NCI-H1417 treated with DMSO at 0.1 percent for 48 hours (cell line): ENCODE data around the gene ICE1.
"Not testable (repeated sequence)": the region's sequence is repeated elsewhere in the genome, so short reads cannot be mapped to it uniquely, and the experiment has no call there.

Experiments
- DNase-seq: peaks from one replicate; lab custom pipeline; 2025; lab: John Stamatoyannopoulos, UW

ICE1 gene

GRCh38 chr5:5437227-5438172 lies 15.0 kb downstream of the ICE1 start:
- DNase-seq = no peak

GRCh38 chr5:5451863-5452262 lies 29.4 kb downstream of the ICE1 start:
- DNase-seq = no peak

- DNase-seq = no peak
Measured at GRCh38 chr5:5453131-5453530, 30.7 kb downstream of the ICE1 start.

DNA sequence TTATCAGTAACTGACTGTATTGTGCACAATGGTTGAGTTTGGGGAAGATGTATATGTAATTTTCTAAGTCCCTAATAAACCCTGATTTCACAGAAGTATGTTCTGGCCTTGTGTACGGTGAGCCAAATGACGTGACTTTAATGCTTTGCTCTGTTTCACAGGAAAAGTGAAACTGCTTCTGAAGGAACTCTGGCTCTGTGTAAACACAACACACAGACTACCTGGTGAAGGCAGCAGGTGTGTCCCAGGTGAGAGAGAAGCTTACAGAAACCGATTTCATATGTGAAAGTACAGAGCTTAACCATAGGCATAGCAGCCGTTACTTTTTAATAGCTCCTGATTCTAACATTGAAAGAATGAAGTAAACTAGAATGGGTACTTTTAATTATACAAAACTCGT lies 31.9 kb downstream of the ICE1 start:
- DNase-seq = no peak

DNA sequence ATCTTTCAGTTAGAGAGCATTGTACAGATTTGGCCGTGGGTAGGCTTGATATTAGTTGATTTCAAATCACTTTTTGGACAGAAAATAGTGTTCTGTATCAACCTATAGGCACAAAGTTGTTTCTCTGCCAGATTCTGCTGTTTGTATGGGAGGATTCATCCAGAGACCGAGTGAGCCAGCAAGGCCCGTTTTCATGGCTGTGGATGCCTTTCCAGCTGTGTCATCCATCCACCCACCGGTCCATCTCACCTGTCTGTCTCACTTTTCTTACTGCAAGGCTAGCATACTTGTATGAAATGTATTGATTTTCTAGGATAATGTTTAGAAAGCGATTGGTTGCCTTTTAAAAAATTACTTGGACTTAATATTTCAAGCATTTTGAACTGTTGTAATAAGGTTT lies 34.4 kb downstream of the ICE1 start:
- DNase-seq = no peak

DNA sequence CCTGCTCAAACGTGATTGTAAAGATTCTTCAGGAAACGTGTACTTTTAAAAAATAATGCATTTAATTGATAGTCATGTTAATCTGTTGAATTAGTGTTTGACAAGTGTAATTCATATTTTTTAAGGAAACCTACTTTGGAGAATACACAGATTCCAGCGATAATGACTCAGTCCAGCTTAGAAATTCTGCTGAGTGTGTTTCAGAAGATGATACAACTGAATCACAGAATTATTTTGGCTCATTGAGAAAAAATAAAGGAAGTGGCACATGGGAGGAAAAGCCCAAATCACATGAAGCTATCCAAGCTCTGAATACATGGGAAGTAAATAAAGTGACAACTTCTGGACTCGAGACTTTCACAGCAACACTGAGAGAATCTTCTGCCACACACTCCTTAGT lies 37.8 kb downstream of the ICE1 start:
- DNase-seq = no peak

GRCh38 chr5:5461012-5461411 lies 38.5 kb downstream of the ICE1 start:
- DNase-seq = no peak

- DNase-seq = no peak
Measured at GRCh38 chr5:5464036-5464715, 41.7 kb downstream of the ICE1 start.

- DNase-seq = no peak
Measured at GRCh38 chr5:5466227-5466626, 43.8 kb downstream of the ICE1 start.

- DNase-seq = no peak
Measured at GRCh38 chr5:5467737-5468136, 45.3 kb downstream of the ICE1 start.

DNA sequence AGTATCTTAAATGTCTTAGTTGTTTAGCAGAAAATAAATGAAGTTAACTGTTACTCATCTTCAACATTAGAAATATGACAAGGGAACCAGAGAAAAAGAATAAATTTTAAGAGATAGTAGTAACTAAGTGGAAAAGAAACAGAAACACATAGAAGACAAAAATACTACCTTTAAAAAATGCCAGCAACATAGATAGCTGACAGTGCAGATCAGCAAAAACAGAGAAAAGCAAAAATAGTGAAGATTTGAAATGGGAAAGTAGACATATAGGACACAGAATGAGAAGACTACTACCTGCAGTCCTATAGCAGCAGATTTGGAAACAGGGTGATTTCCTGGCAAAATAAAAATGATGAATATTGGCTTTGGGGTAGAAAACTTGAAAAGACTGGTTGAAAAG lies 48.5 kb downstream of the ICE1 start:
- DNase-seq = no peak

DNA sequence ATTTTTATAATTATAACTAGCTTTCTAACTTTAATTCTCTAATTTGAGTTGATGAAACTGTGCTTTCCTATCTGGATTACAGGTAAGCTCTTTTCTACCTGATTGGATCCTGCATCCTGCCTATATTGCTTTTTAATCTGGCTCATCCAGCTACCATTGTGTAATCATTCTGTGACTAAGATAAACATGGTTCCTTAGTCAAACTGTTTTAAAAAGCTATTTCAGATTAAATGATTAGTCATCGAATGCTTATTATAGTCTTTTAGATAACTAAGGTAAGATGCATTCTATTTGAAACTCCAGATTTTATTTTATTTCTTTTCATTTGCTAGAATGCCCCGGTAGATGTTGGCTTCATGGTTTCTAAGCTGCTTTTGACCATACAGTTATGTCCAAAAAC lies 50.7 kb downstream of the ICE1 start:
- no peak for DNase-seq

GRCh38 chr5:5474961-5475360 lies 52.5 kb downstream of the ICE1 start:
- no peak for DNase-seq

- no peak for DNase-seq
Measured at GRCh38 chr5:5475975-5476374, 53.5 kb downstream of the ICE1 start.

- not testable (repeated sequence) for DNase-seq
Measured at GRCh38 chr5:5479578-5479977, 57.1 kb downstream of the ICE1 start.

DNA sequence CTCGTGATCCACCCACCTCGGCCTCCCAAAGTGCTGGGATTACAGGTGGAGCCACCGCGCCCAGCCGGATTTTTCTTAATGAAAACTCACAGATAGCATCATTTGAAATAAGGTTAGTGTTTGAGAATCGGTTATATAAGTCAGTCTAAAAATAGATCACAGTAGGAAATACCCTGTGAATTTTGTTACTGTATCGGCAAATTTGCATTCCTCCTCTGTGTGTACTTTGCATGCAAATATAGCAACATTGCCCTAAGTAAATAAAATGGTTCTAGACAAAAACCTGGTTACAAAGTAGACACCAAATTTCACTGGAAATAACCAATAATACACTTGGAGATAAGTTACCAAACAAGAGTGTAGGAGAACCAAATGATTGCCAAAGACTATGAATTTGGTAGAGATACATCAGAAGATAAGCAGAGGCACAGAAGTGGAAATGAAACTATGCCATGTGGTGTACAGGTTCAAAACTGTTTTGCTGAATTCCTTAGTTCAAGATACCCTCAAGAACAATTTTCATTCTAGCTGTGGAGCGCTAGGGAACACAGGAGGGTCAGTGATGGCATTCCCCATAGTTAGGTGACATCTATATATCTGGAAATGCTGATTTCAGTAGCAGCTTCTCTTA lies 58.1 kb downstream of the ICE1 start:
- DNase-seq = no peak

- no peak for DNase-seq
Measured at GRCh38 chr5:5481206-5481605, 58.7 kb downstream of the ICE1 start.

GRCh38 chr5:5481633-5482032 lies 59.2 kb downstream of the ICE1 start:
- DNase-seq = no peak

DNA sequence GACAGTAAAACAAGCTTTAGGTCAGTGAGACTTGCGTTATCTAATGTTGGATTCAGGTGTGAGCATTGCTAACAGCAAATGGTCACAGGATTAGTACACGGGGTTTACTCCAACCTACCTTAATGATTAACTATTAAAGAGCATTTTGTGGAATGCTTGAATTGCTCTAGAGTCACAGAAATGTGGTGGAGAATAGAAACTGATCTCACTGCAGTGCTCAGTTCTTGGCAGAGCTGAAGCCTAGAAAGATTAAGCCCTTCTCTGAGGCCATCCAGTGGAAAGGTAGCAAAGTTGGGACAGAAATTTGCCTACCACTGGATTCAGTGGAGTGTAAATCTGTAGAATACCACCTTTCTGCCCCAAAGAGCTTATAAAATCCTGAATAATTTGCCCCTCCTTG lies 60.9 kb downstream of the ICE1 start:
- no peak for DNase-seq

DNA sequence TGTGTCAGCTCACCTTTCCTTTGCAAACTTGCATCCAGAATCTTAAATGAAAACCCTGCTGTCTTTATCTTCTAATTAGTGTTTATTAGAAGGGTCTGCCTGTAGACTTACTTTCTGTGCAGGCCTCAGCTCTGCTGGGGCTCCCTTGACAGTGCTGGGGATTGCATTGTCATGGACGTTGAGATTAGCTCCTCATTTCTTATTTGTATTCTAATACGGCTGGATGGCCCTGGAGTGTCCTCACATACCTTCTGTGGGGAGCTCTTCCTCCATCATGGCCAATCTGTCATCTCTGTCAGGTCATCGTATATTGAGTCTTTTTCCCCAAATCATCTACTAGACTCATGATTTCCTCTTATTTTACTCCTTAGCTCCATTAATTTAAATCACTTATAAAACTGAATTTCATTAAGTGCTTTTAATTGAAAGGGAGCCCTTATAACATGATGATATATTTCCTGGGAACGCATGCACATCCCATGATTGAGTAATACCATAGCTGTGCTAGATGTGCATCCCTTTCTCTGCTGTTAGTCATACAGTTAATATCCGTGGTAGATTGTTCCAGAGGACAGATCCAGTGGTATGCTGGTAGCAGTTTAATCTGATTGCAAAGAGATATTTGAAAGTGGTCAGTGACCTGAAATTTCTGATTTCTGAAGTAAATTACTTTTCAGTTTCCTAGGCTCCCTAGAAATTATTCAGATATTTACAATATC lies 61.6 kb downstream of the ICE1 start:
- DNase-seq = no peak

DNA sequence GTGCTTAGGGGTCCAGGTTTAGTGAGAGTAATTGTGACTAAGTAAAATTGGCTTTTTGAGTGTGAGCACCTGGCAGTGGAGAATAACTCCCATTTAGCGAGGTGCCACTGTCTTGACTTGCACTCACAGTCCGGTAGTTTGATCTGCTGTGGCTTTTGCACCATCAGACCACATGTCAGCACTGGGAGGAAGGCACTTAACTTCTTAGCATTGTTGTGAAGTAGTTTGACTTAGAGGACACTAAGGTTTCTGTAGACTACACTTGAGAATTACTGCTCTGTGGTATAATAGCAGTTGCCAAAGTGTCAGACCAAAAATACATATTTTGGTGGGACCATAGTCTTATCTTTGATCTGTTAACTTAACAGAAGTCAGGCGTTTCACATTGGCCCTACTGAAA lies 63.6 kb downstream of the ICE1 start:
- no peak for DNase-seq
